Mesenchymal stem cell (in vitro differentiated cells and primary cell): Measurements from ENCODE around the gene DNAJC30.

ENCODE experiments used
- DNase-seq: peaks from one replicate; pipeline ENCODE4 v3.0.0-alpha.2; 2013
- H2AFZ ChIP-seq: one replicate; pipeline ENCODE4 v1.6.1; 2013; ENCODE audit warnings: low read depth, mild to moderate bottlenecking, control low read depth, inconsistent platforms, low read length, moderate library complexity
- H2AK5ac ChIP-seq: 2 replicates; pipeline ENCODE4 v1.6.1; 2013; ENCODE audit warnings: low read length, moderate library complexity, mild to moderate bottlenecking, inconsistent platforms; ENCODE audit not compliant: severe bottlenecking
- H2BK120ac ChIP-seq: one replicate; pipeline ENCODE4 v1.6.1; 2013; ENCODE audit warnings: low read depth, mild to moderate bottlenecking, inconsistent platforms, low read length, moderate library complexity
- H2BK12ac ChIP-seq, 2 experiments: one replicate each; pipeline ENCODE4 v1.6.1; 2013; ENCODE audit warnings: inconsistent platforms in 2 of 2, low read length in 2 of 2, mild to moderate bottlenecking in 2 of 2, moderate library complexity in 2 of 2, control low read depth in 1 of 2
- H2BK15ac ChIP-seq: one replicate; pipeline ENCODE4 v1.6.1; 2013; ENCODE audit warnings: mild to moderate bottlenecking, low read depth, inconsistent platforms; ENCODE audit not compliant: poor library complexity, severe bottlenecking
- H2BK5ac ChIP-seq: 2 replicates; pipeline ENCODE4 v1.6.1; 2013; ENCODE audit warnings: low read depth, mild to moderate bottlenecking, low read length, control low read depth, inconsistent platforms; ENCODE audit not compliant: poor library complexity, severe bottlenecking
- H3K14ac ChIP-seq, 2 experiments: one replicate each; pipeline ENCODE4 v1.6.1; 2013; ENCODE audit warnings: inconsistent platforms in 2 of 2, low read length in 2 of 2, control low read depth in 1 of 2, mild to moderate bottlenecking in 1 of 2, moderate library complexity in 1 of 2
- H3K18ac ChIP-seq, 2 experiments: one replicate each; pipeline ENCODE4 v1.6.1; 2013; ENCODE audit warnings: inconsistent platforms in 2 of 2, low read length in 2 of 2, control low read depth in 1 of 2, low read depth in 1 of 2, mild to moderate bottlenecking in 1 of 2
- H3K23ac ChIP-seq, 2 experiments: one replicate each; pipeline ENCODE4 v1.6.1; 2013; ENCODE audit warnings: inconsistent platforms in 2 of 2, low read length in 2 of 2, mild to moderate bottlenecking in 2 of 2, moderate library complexity in 2 of 2, control low read depth in 1 of 2
- H3K27ac ChIP-seq: 2 replicates; pipeline ENCODE4 v1.5.1; 2013; ENCODE audit warnings: mild to moderate bottlenecking, moderate library complexity, low read length, control low read depth, inconsistent platforms; ENCODE audit not compliant: poor library complexity, severe bottlenecking
- H3K27me3 ChIP-seq, 2 experiments: 2 replicates each; pipeline versions ENCODE4 v1.6.1 to v1.7.0; 2013; ENCODE audit warnings: low read length in 2 of 2, mild to moderate bottlenecking in 2 of 2, moderate library complexity in 2 of 2, control low read depth in 1 of 2, inconsistent platforms in 1 of 2; ENCODE audit not compliant: control insufficient read depth in 1 of 2, insufficient read depth in 1 of 2
- H3K36me3 ChIP-seq, 2 experiments: 2 replicates each; pipeline versions ENCODE4 v1.6.1 to v1.7.0; 2013; ENCODE audit warnings: low read length in 2 of 2, control low read depth in 1 of 2, inconsistent platforms in 1 of 2, low read depth in 1 of 2, mild to moderate bottlenecking in 1 of 2; ENCODE audit not compliant: insufficient read depth in 2 of 2, control insufficient read depth in 1 of 2
- H3K4ac ChIP-seq, 2 experiments: one replicate each; pipeline ENCODE4 v1.6.1; 2013; ENCODE audit warnings: inconsistent platforms in 2 of 2, low read length in 2 of 2, mild to moderate bottlenecking in 2 of 2, moderate library complexity in 2 of 2, control low read depth in 1 of 2, low read depth in 1 of 2
- H3K4me1 ChIP-seq: 2 replicates; pipeline ENCODE4 v1.6.1; 2013; ENCODE audit warnings: low read depth, low read length, control low read depth; ENCODE audit not compliant: control insufficient read depth, insufficient read depth
- H3K4me2 ChIP-seq: 2 replicates; pipeline ENCODE4 v1.6.1; 2013; ENCODE audit warnings: low read length, mild to moderate bottlenecking, inconsistent platforms; ENCODE audit not compliant: poor library complexity, severe bottlenecking
- H3K4me3 ChIP-seq, 2 experiments: 2 replicates each; pipeline versions ENCODE4 v1.5.1 to v1.7.0; 2013; ENCODE audit warnings: low read length in 2 of 2, mild to moderate bottlenecking in 2 of 2, control low read depth in 1 of 2, low read depth in 1 of 2; ENCODE audit not compliant: insufficient read depth in 1 of 2
- H3K79me1 ChIP-seq: replicated peaks from 2 replicates; pipeline ENCODE4 v1.6.1; 2013; ENCODE audit warnings: mild to moderate bottlenecking, control low read depth, low read length, inconsistent platforms; ENCODE audit not compliant: poor library complexity, severe bottlenecking
- H3K9ac ChIP-seq: 2 replicates; pipeline ENCODE4 v1.7.0; 2013; ENCODE audit warnings: mild to moderate bottlenecking, low read length, moderate library complexity
- H3K9me3 ChIP-seq: 2 replicates; pipeline ENCODE4 v1.7.0; 2013; ENCODE audit warnings: mild to moderate bottlenecking, low read length; ENCODE audit not compliant: control insufficient read depth
- H4K8ac ChIP-seq: one replicate; pipeline ENCODE4 v1.6.1; 2013; ENCODE audit warnings: inconsistent platforms, mild to moderate bottlenecking, low read length, moderate library complexity
- H4K91ac ChIP-seq: one replicate; pipeline ENCODE4 v1.6.1; 2013; ENCODE audit warnings: mild to moderate bottlenecking, low read length, inconsistent platforms
- WGBS: methylation state at CpG from one replicate; pipeline ENCODE4 v1.1.7; 2013; ENCODE audit warnings: mixed read lengths; 5-methylcytosine and 5-hydroxymethylcytosine counted together

DNAJC30 gene

DNA sequence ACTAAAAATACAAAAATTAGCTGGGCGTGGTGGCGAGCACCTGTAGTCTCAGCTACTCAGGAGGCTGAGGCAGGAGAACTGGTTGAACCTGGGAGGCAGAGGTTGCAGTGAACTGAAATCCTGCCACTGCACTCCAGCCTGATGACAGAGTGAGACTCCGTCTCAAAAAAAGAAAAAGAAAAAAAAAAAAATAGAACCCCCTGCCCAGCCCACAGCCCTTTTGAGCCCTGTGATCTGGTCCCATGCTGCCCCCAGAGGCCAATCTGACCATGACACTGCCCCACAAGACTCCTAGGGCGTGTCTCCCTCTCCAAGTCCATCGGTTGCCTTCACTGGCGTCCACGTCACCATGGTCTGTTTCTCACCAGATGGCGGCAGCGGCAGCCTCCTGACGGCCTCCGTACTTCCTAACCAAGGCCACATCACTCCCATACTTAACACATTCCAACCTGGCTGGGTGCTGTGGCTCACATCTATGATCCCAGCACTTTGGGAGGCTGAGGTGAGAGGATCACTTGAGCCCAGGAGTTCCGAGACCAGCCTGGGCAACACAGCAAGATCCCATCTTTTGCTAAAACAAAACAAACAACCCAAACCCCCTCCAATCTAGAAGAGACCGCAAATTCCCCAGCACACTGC is 18.2 kb upstream of the DNAJC30 start:
- Histone ChIP-seq H3K27me3 (no peaks in the 10 kb centered on the region), H2BK15ac (no peak overlapping the region), H3K14ac (no peak overlapping the region), H3K4ac (no peak overlapping the region), H3K4me2 (no peak overlapping the region), H2AK5ac (no peak overlapping the region), H3K9ac (peak overlapping the region; percentile 25), H2BK12ac (no peak overlapping the region), H2BK5ac (no peak overlapping the region), H3K18ac (no peak overlapping the region), H4K8ac (no peak overlapping the region), H2AFZ (no peak overlapping the region), H3K79me1 (peaks cover 10% of the 10 kb centered on the region), H3K27ac (no peak overlapping the region), H3K23ac (no peak overlapping the region), H3K4me1 (peaks cover 36% of the 10 kb centered on the region), H3K9me3 (no peaks in the 10 kb centered on the region), H3K36me3 (peaks cover 92 to 93% of the 10 kb centered on the region in 2 experiments), H3K4me3 (no peak overlapping the region), H2BK120ac (no peak overlapping the region), H4K91ac (no peak overlapping the region)
- DNase-seq = peak; percentile 62
- 82% methylated on average over 13 of the region's 13 CpGs for WGBS

DNA sequence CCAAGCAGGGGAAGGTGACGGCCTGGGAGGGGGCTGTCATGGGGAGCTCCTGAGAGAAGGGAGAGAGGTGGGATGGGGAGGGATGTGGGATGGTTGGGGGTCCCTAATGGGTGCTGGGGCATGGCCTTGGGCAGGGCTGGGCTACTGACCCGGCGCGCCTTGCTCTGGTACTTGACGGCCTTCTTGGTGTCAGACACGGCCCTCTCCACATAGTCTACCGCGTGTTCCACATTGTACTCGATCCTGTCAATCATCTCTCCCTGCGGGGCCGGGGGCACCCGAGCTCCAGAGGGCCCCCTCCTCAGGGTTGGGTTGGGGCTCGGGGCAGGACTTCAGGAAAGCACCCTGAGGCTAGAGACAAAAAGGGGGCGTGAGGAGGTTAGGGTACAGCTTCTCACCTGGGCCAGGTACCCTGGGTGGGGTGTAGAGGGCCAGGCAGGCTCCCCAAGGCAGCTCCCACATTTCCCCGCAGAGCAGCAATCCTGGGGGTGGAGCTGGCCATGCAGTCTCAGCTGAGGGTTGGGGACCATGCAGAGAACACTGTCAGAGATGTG is 17.4 kb upstream of the DNAJC30 start:
- no peak overlapping the region for H3K4me2 ChIP-seq
- no peak overlapping the region for H2AK5ac ChIP-seq
- H3K4ac ChIP-seq = no peak overlapping the region
- 95% methylated on average over 15 of the region's 15 CpGs for WGBS
- H4K91ac ChIP-seq = no peak overlapping the region
- no peak overlapping the region for H4K8ac ChIP-seq
- H3K36me3 ChIP-seq = peaks cover 89 to 92% of the 10 kb centered on the region in 2 experiments
- no peaks in the 10 kb centered on the region for H3K9me3 ChIP-seq
- no peak overlapping the region for H3K14ac ChIP-seq
- H3K4me1 ChIP-seq = peaks cover 28% of the 10 kb centered on the region
- H3K79me1 ChIP-seq = peaks cover 11% of the 10 kb centered on the region
- no peak overlapping the region for H2AFZ ChIP-seq
- no peak for DNase-seq
- H2BK5ac ChIP-seq = no peak overlapping the region
- no peak overlapping the region for H3K4me3 ChIP-seq
- H2BK120ac ChIP-seq = no peak overlapping the region
- no peak overlapping the region for H3K23ac ChIP-seq
- H2BK12ac ChIP-seq = no peak overlapping the region
- no peak overlapping the region for H2BK15ac ChIP-seq
- no peak overlapping the region for H3K9ac ChIP-seq
- H3K18ac ChIP-seq = no peak overlapping the region
- no peak overlapping the region for H3K27ac ChIP-seq
- H3K27me3 ChIP-seq = no peaks in the 10 kb centered on the region

DNA sequence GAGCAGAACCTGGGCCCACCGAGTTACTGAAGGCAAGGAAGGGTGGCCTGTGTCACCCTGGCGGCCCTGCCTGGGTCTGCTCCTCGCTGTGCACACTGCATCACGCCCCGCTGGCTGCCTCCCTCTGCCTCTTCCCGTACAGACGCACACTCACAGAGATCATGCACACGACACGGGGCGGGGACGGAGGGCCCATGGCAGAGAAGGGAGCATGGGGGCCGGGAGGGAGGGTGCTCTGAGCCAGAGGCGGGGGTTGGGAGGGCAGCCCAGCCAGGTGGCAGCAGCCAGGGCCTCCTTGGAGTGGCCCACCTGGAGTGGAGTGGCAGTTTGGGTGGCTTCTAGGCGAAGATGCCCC is 16.8 kb upstream of the DNAJC30 start:
- no peak overlapping the region for H4K8ac ChIP-seq
- no peak overlapping the region for H2BK15ac ChIP-seq
- H2BK5ac ChIP-seq = no peak overlapping the region
- no peak overlapping the region for H3K9ac ChIP-seq
- H3K4ac ChIP-seq = no peak overlapping the region
- H3K4me2 ChIP-seq = no peak overlapping the region
- peaks cover 11% of the 10 kb centered on the region for H3K79me1 ChIP-seq
- no peak overlapping the region for H3K14ac ChIP-seq
- peaks cover 89% of the 10 kb centered on the region in 2 experiments for H3K36me3 ChIP-seq
- H3K27me3 ChIP-seq = no peaks in the 10 kb centered on the region
- H2BK12ac ChIP-seq = no peak overlapping the region
- no peak overlapping the region for H2AK5ac ChIP-seq
- no peaks in the 10 kb centered on the region for H3K9me3 ChIP-seq
- no peak overlapping the region for H4K91ac ChIP-seq
- H2AFZ ChIP-seq = no peak overlapping the region
- peaks cover 22% of the 10 kb centered on the region for H3K4me1 ChIP-seq
- WGBS = 96% methylated on average over 14 of the region's 14 CpGs
- H3K18ac ChIP-seq = no peak overlapping the region
- H3K23ac ChIP-seq = no peak overlapping the region
- no peak overlapping the region for H2BK120ac ChIP-seq
- DNase-seq = no peak
- no peak overlapping the region for H3K4me3 ChIP-seq
- no peak overlapping the region for H3K27ac ChIP-seq

DNA sequence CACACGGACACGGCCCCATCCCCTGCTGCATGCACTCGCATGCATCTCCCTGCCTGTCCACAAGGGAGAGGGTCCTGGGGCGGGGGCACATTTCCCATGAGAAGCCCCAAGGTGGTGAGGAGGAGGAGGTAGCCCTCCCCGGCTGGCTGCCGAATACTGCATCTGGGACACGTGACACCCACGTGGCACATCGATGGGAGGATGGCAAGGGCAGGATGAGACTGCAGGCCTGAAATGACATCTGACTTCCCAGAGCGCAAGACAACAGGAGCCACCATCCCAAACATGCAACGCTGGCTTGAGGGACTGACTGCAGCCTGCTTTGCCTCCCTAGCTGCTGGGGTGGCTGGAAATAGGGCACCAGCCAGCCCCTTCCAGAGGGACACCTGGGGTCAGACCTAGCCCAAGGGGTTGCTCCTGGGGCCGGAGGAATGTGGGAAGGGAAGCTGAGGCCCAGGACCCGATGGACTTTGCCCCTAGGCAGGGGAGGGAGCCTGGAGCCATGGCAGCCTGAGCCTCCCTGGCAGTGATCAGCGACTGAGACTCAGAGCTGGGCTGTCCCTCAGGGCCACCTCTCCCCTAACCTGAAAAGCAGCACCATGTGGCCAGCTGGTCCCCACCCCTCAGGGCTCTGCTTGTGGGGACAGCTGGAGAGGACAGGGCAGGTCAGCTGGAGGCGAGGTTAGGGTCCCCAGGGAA is 16.3 kb upstream of the DNAJC30 start:
- no peak overlapping the region for H2BK12ac ChIP-seq
- no peak overlapping the region for H4K91ac ChIP-seq
- H3K4me3 ChIP-seq = no peak overlapping the region
- H3K14ac ChIP-seq = no peak overlapping the region
- no peak overlapping the region for H2BK120ac ChIP-seq
- H2AFZ ChIP-seq = no peak overlapping the region
- H3K36me3 ChIP-seq = peaks cover 89 to 91% of the 10 kb centered on the region in 2 experiments
- H3K27ac ChIP-seq = no peak overlapping the region
- no peak overlapping the region for H3K23ac ChIP-seq
- H3K4me2 ChIP-seq = no peak overlapping the region
- no peak overlapping the region for H2BK15ac ChIP-seq
- H4K8ac ChIP-seq = no peak overlapping the region
- H3K4ac ChIP-seq = no peak overlapping the region
- peaks cover 17% of the 10 kb centered on the region for H3K4me1 ChIP-seq
- no peaks in the 10 kb centered on the region for H3K27me3 ChIP-seq
- peaks cover 11% of the 10 kb centered on the region for H3K79me1 ChIP-seq
- no peak overlapping the region for H3K9ac ChIP-seq
- H3K9me3 ChIP-seq = no peaks in the 10 kb centered on the region
- no peak overlapping the region for H2AK5ac ChIP-seq
- no peak for DNase-seq
- 94% methylated on average over 15 of the region's 15 CpGs for WGBS
- H3K18ac ChIP-seq = no peak overlapping the region
- H2BK5ac ChIP-seq = no peak overlapping the region
